Duodenal mucosa (tissue), 2 donors: ENCODE measurements around the gene SART3.

Source experiments
- H3K27ac ChIP-seq: one replicate; pipeline ENCODE4 v1.7.0; 2013; ENCODE audit warnings: low read depth, low read length
- H3K27me3 ChIP-seq, 2 donors: one replicate each; pipeline ENCODE4 v1.7.0; 2013; ENCODE audit warnings: low read length in 2 of 2, control low read depth in 1 of 2; ENCODE audit not compliant: insufficient read depth in 2 of 2, control insufficient read depth in 1 of 2
- H3K36me3 ChIP-seq, 2 donors: one replicate each; pipeline ENCODE4 v1.7.0; 2013; ENCODE audit warnings: low read length in 2 of 2, control low read depth in 1 of 2; ENCODE audit not compliant: insufficient read depth in 2 of 2, control insufficient read depth in 1 of 2
- H3K4me1 ChIP-seq, 2 donors: one replicate each; pipeline ENCODE4 v1.7.0; 2013; ENCODE audit warnings: low read length in 2 of 2, control low read depth in 1 of 2; ENCODE audit not compliant: insufficient read depth in 2 of 2, control insufficient read depth in 1 of 2
- H3K4me3 ChIP-seq, 2 donors: one replicate each; pipeline ENCODE4 v1.7.0; 2013; ENCODE audit warnings: low read length in 2 of 2, low read depth in 1 of 2
- H3K9ac ChIP-seq, 2 donors: one replicate each; pipeline ENCODE4 v1.7.0; 2013; ENCODE audit warnings: low read length in 2 of 2, low read depth in 1 of 2
- H3K9me3 ChIP-seq, 2 donors: one replicate each; pipeline ENCODE4 v1.7.0; 2013; ENCODE audit warnings: low read length in 2 of 2, control low read depth in 1 of 2; ENCODE audit not compliant: control insufficient read depth in 1 of 2

Gene SART3

GRCh38 chr12:108519558-108519957 is 41.4 kb downstream of the SART3 start:
- Histone ChIP-seq H3K4me3 (no peak overlapping the region), H3K27me3 (no peaks in the 10 kb centered on the region), H3K36me3 (peaks cover 47 to 77% of the 10 kb centered on the region in 2 donors)

GRCh38 chr12:108518716-108519496 is 42.1 kb downstream of the SART3 start:
- no peak overlapping the region for H3K9ac ChIP-seq
- no peak overlapping the region for H3K27ac ChIP-seq
- peaks cover 40 to 70% of the 10 kb centered on the region in 2 donors for H3K36me3 ChIP-seq
- no peaks in the 10 kb centered on the region for H3K27me3 ChIP-seq
- H3K4me3 ChIP-seq, result no peak overlapping the region
- peaks cover 10 to 16% of the 10 kb centered on the region in 2 donors for H3K4me1 ChIP-seq
- H3K9me3 ChIP-seq, result no peaks in the 10 kb centered on the region

More at GRCh38 chr12:108519558-108519957, 41.4 kb downstream of the SART3 start:
- H3K9ac ChIP-seq, result no peak overlapping the region
- H3K27ac ChIP-seq, result no peak overlapping the region
- no peaks in the 10 kb centered on the region for H3K9me3 ChIP-seq
- H3K4me1 ChIP-seq, result peaks cover 10 to 16% of the 10 kb centered on the region in 2 donors

GRCh38 chr12:108518101-108518715 is 42.8 kb downstream of the SART3 start:
- Histone ChIP-seq H3K27me3 (no peaks in the 10 kb centered on the region), H3K4me1 (peaks cover 10 to 16% of the 10 kb centered on the region in 2 donors), H3K9ac (no peak overlapping the region), H3K4me3 (no peak overlapping the region), H3K27ac (no peak overlapping the region), H3K9me3 (no peaks in the 10 kb centered on the region), H3K36me3 (peaks cover 33 to 63% of the 10 kb centered on the region in 2 donors)

- Histone ChIP-seq H3K9ac (no peak overlapping the region), H3K4me1 (peaks cover 10 to 16% of the 10 kb centered on the region in 2 donors), H3K36me3 (peaks cover 26 to 56% of the 10 kb centered on the region in 2 donors), H3K4me3 (no peak overlapping the region), H3K27ac (no peak overlapping the region), H3K27me3 (no peaks in the 10 kb centered on the region), H3K9me3 (no peaks in the 10 kb centered on the region)
Observed at GRCh38 chr12:108517288-108518100, 43.5 kb downstream of the SART3 start.

- no peak overlapping the region for H3K27ac ChIP-seq
- peaks cover 22 to 48% of the 10 kb centered on the region in 2 donors for H3K36me3 ChIP-seq
- H3K9ac ChIP-seq, result peak overlapping the region in 1 of 2 donors; percentile 77
- H3K4me1 ChIP-seq, result peaks cover 10 to 16% of the 10 kb centered on the region in 2 donors
- peak overlapping the region; percentile 75 to 91 for H3K4me3 ChIP-seq
- no peaks in the 10 kb centered on the region for H3K9me3 ChIP-seq
- H3K27me3 ChIP-seq, result no peaks in the 10 kb centered on the region
Observed at GRCh38 chr12:108516511-108517275, 44.3 kb downstream of the SART3 start.

- H3K4me1 ChIP-seq, result peaks cover 10 to 16% of the 10 kb centered on the region in 2 donors
- peak overlapping the region; percentile 75 to 91 for H3K4me3 ChIP-seq
- H3K36me3 ChIP-seq, result peaks cover 16 to 40% of the 10 kb centered on the region in 2 donors
- H3K27ac ChIP-seq, result no peak overlapping the region
- no peaks in the 10 kb centered on the region for H3K9me3 ChIP-seq
- H3K27me3 ChIP-seq, result no peaks in the 10 kb centered on the region
- H3K9ac ChIP-seq, result peak overlapping the region; percentile 53 to 77
Observed at GRCh38 chr12:108515916-108516315, 45.1 kb downstream of the SART3 start.

GRCh38 chr12:108514973-108515814 is 45.8 kb downstream of the SART3 start, which contains the start of gene FICD:
Gene FICD (plus strand): TSS chr12:108515277. CDS start chr12:108516973, 1,696 bp downstream.
- peak within 1 kb of the TSS; percentile 75 to 91 for H3K4me3 ChIP-seq
- peaks cover 8 to 34% of the 10 kb centered on the region in 2 donors for H3K36me3 ChIP-seq
- H3K4me1 ChIP-seq, result peaks cover 10 to 16% of the 10 kb centered on the region in 2 donors
- H3K9me3 ChIP-seq, result no peaks in the 10 kb centered on the region
- H3K27me3 ChIP-seq, result no peaks in the 10 kb centered on the region
- H3K27ac ChIP-seq, result no peak within 1 kb of the TSS
- peak within 1 kb of the TSS; percentile 53 to 77 for H3K9ac ChIP-seq

GRCh38 chr12:108514468-108514972 is 46.5 kb downstream of the SART3 start:
- Histone ChIP-seq H3K27ac (no peak overlapping the region), H3K9ac (no peak overlapping the region), H3K27me3 (no peaks in the 10 kb centered on the region), H3K9me3 (no peaks in the 10 kb centered on the region), H3K4me1 (peaks cover 10 to 16% of the 10 kb centered on the region in 2 donors), H3K4me3 (peak overlapping the region; percentile 41 to 91), H3K36me3 (peaks cover 6 to 27% of the 10 kb centered on the region in 2 donors)
